GM12878 (cell line): ENCODE data around the gene GRK6. TPM values are rescaled to one million over a fixed set of nuclear protein-coding genes. Genes with fewer than 3 reads are reported as not detected.

Experiments
- ATF3 ChIP-seq: IDR thresholded peaks from 2 replicates; pipeline ENCODE4 v1.6.1; 2011; ENCODE audit warnings: low read depth, mild to moderate bottlenecking, low read length, moderate library complexity, borderline replicate concordance; ENCODE audit errors: extremely low read depth
- BMI1 ChIP-seq: fragments of 450-650 bp; IDR thresholded peaks from 2 replicates; pipeline ENCODE4 v1.6.1; 2016; ENCODE audit warnings: mild to moderate bottlenecking, moderate library complexity, borderline replicate concordance
- CBX3 ChIP-seq: fragments of 200-600 bp; sonication (generic); IDR thresholded peaks from 2 replicates; pipeline ENCODE4 v1.6.1; 2016; ENCODE audit warnings: low read depth, borderline replicate concordance
- CUX1 ChIP-seq: IDR thresholded peaks from 2 replicates; pipeline ENCODE4 v1.6.1; 2012; ENCODE audit warnings: improper control_type of control experiment, low read depth, low read length; ENCODE audit not compliant: insufficient replicate concordance
- E2F8 ChIP-seq: fragments of 450-650 bp; IDR thresholded peaks from 2 replicates; pipeline ENCODE4 v1.6.1; 2018; ENCODE audit warnings: mild to moderate bottlenecking, low read depth, moderate library complexity; ENCODE audit not compliant: partially characterized antibody
- FOS ChIP-seq: IDR thresholded peaks from 3 replicates; pipeline ENCODE4 v1.6.1; 2011; ENCODE audit warnings: borderline replicate concordance; ENCODE audit not compliant: insufficient read length; ENCODE audit errors: extremely low read depth
- HSF1 ChIP-seq: fragments of 150-350 bp; IDR thresholded peaks from 2 replicates; pipeline ENCODE4 v1.6.1; 2014; ENCODE audit warnings: mild to moderate bottlenecking, low read depth, low read length
- SKIL ChIP-seq: fragments of 450-650 bp; IDR thresholded peaks from 2 replicates; pipeline ENCODE4 v1.6.1; 2017; ENCODE audit warnings: mild to moderate bottlenecking, low read depth, inconsistent platforms; ENCODE audit not compliant: poor library complexity, severe bottlenecking
- SP1 ChIP-seq: IDR thresholded peaks from one replicate; pipeline ENCODE4 v1.6.1; 2011; ENCODE audit warnings: low read depth, low read length
- SREBF1 ChIP-seq: IDR thresholded peaks from 2 replicates; pipeline ENCODE4 v1.6.1; 2012; ENCODE audit warnings: mild to moderate bottlenecking, low read length
- ZNF24 ChIP-seq: fragments of 450-650 bp; IDR thresholded peaks from 2 replicates; pipeline ENCODE4 v1.6.1; 2017; ENCODE audit warnings: antibody characterized with exemption, mild to moderate bottlenecking
- ZNF622 ChIP-seq: fragments of 450-650 bp; IDR thresholded peaks from 2 replicates; pipeline ENCODE4 v1.6.1; 2017; ENCODE audit warnings: mild to moderate bottlenecking, inconsistent platforms
- polyA plus RNA-seq, 11 experiments: library from polyadenylated mRNA; depleted of rRNA in 4 of 11; unstranded in 6 of 11; stranded (reverse) in 5 of 11; fragments of >200 nt; fragmentation: Nextera tagmentation in 4 of 11; fragmentation: Illumina TruSeq in 1 of 11; extraction: Ambion mirVana in 4 of 11; extraction: Trizol in 1 of 11; gene quantifications; 1 replicate in 1 of 11; 2 replicates in 10 of 11; pipeline versions ENCODE4 v1.2.1 to v1.2.3, GENCODE V29; 2011 to 2016; ENCODE audit warnings: inconsistent platforms in 2 of 11, missing spikeins in 2 of 11, low read depth in 1 of 11
- total RNA-seq, 4 experiments: library from RNA; depleted of rRNA in 3 of 4; stranded (reverse); fragments of >200 nt in 3 of 4; fragmentation: Illumina TruSeq in 1 of 4; extraction: Trizol in 1 of 4; gene quantifications; 2 replicates each; pipeline versions ENCODE4 v1.2.1 to v1.2.3, GENCODE V29; 2013 to 2021
- TF ChIP-seq, protein P1 (sequence below): fragments of 450-650 bp; IDR thresholded peaks from 2 replicates; pipeline ENCODE4 v1.6.1; 2014; ENCODE audit warnings: mild to moderate bottlenecking

GRK6 gene
- total and polyA plus RNA-seq, 10 of the 15 experiments (the other 5 are each of a cell fraction or from before 2014, with no cell fraction given), result 0.79 to 124 (median 41.6) TPM

GRCh38 chr5:177431317-177432142 is 5.1 kb downstream of the GRK6 start (continued):
- TF ChIP-seq E2F8 (no peak), CUX1 (no peak), SKIL (no peak), FOS (no peak), ATF3 (no peak), SREBF1 (no peak), BMI1 (no peak), ZNF24 (no peak), CBX3 (no peak), HSF1 (no peak), SP1 (peak; percentile 54), ZNF622 (no peak)
- TF ChIP-seq, protein P1, sequence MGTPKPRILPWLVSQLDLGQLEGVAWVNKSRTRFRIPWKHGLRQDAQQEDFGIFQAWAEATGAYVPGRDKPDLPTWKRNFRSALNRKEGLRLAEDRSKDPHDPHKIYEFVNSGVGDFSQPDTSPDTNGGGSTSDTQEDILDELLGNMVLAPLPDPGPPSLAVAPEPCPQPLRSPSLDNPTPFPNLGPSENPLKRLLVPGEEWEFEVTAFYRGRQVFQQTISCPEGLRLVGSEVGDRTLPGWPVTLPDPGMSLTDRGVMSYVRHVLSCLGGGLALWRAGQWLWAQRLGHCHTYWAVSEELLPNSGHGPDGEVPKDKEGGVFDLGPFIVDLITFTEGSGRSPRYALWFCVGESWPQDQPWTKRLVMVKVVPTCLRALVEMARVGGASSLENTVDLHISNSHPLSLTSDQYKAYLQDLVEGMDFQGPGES, result no peak
